NT2/D1 (cell line): ENCODE measurements around the gene TBC1D2B.

Experiments used
- SUZ12 ChIP-seq: IDR thresholded peaks from 2 replicates; pipeline ENCODE4 v1.6.1; 2011; ENCODE audit not compliant: insufficient read length, insufficient read depth; ENCODE audit errors: extremely low read depth
- YY1 ChIP-seq: IDR thresholded peaks from 2 replicates; pipeline ENCODE4 v1.6.1; 2011; ENCODE audit not compliant: insufficient read length, insufficient read depth

- TF ChIP-seq YY1 (no peak), SUZ12 (no peak)
These were observed 69.3 kb downstream of the TBC1D2B start for GRCh38 chr15:78007964-78008886.
